GM12892 (cell line): Measurements from ENCODE around the gene DNAJB11.

Experiments used
- POLR2A ChIP-seq: IDR thresholded peaks from 2 replicates; pipeline ENCODE4 v1.6.1; 2011; ENCODE audit warnings: low read depth, low read length, control low read depth
- POLR2AphosphoS5 ChIP-seq: IDR thresholded peaks from 2 replicates; pipeline ENCODE4 v1.6.1; 2011; ENCODE audit warnings: low read depth, low read length, control low read depth
- TAF1 ChIP-seq: IDR thresholded peaks from 2 replicates; pipeline ENCODE4 v1.6.1; 2011; ENCODE audit warnings: low read depth, mild to moderate bottlenecking, control low read depth, low read length, borderline replicate concordance

DNA sequence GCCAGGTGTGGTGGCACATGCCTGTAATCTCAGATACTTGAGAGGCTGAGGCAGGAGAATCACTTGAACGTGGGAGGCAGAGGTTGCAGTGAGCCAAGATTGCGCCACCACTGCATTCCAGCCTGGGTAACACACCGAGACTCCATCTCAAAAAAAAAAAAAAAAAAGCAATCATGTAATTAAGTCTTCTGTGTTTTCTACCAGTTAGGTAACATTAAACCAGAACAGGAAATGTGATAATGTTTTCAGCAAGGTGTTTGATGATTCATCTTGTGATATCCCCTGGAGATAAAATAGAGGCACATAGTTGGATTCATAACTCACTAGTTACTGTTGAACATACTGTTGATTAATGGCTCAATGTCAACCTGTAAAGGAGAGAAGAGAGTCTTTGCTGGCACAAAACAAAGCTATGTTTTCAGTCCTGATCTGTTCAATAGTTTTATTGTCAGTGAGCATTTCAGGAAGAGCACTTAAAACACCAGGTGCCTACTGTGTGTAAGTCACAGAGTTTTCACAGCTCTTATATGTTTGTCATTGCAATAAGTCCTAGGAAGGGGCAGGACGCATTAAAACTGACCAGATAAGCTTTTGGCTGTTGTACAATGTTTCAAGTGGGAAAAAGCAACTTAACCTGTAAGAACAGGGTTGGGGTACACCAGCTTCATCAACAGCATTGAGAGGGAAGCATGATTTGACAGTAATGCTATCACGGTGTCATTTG lies 19.5 kb downstream of the DNAJB11 start:
- TF ChIP-seq POLR2AphosphoS5 = no peak
- TF ChIP-seq TAF1 = no peak
- TF ChIP-seq POLR2A = no peak
